Peyer's patch (tissue), 4 donors: ENCODE measurements around the gene BBS4.

Experiments used
- CTCF ChIP-seq, 6 experiments: fragments of 450-650 bp in 4 of 6; fragments of 200-600 bp in 2 of 6; sonication (generic) in 1 of 6; IDR thresholded peaks; one replicate each; pipeline ENCODE4 v1.5.1; 2017 to 2019; ENCODE audit warnings: antibody characterized with exemption in 6 of 6, mild to moderate bottlenecking in 3 of 6, moderate library complexity in 1 of 6
- POLR2A ChIP-seq, 2 donors: fragments of 450-650 bp; IDR thresholded peaks; one replicate each; pipeline ENCODE4 v1.5.1; 2017; ENCODE audit warnings: antibody characterized with exemption in 2 of 2, mild to moderate bottlenecking in 2 of 2, moderate library complexity in 2 of 2

GRCh38 chr15:72783004-72783639 lies 97.1 kb downstream of the BBS4 start:
- no peak for TF ChIP-seq CTCF (IDR thresholded peaks at IDR 0.05)
- no peak for TF ChIP-seq POLR2A (IDR thresholded peaks at IDR 0.05)
